ENCODE data around the gene MED10. TPM values are rescaled to one million over a fixed set of nuclear protein-coding genes. Genes with fewer than 3 reads are reported as not detected.

Gene MED10
- total and polyA plus RNA-seq, 2 of the 4 experiments (the other 2 are of a cell fraction), result 9.1 to 60.0 TPM

- Histone ChIP-seq H3K4ac (ENCODE audit: low read depth, low read length) (no peak overlapping the region), H4K8ac (ENCODE audit: low read depth in 2 of 2, low read length in 2 of 2) (no peak overlapping the region), H4K5ac (ENCODE audit: low read depth, low read length) (no peak overlapping the region), H3K27me3 (ENCODE audit: control insufficient read depth, insufficient read depth, low read length) (no peaks in the 10 kb centered on the region), H3K56ac (ENCODE audit: extremely low read depth, insufficient read depth, low read length) (no peak overlapping the region), H2BK120ac (ENCODE audit: low read depth, low read length) (no peak overlapping the region), H3K23ac (ENCODE audit: low read depth, low read length) (no peak overlapping the region), H3K4me3 (ENCODE audit: insufficient read depth, low read depth, low read length) (no peak overlapping the region), H3K79me1 (ENCODE audit: low read depth in 1 of 2, low read length in 2 of 2) (no peaks in the 10 kb centered on the region), H3K9me1 (ENCODE audit: insufficient read depth, low read length) (no peaks in the 10 kb centered on the region), H3K4me2 (ENCODE audit: low read depth, low read length) (no peak overlapping the region), H2AFZ (replicated peaks; ENCODE audit: low read length, poor library complexity) (no peak overlapping the region), H3K18ac (ENCODE audit: low read depth, low read length) (no peak overlapping the region), H2AK5ac (ENCODE audit: low read depth, low read length) (no peak overlapping the region), H3K14ac (replicated peaks; ENCODE audit: low read depth, low read length) (no peak overlapping the region), H2AK9ac (replicated peaks; ENCODE audit: low read depth, low read length, poor library complexity) (no peak overlapping the region), H3K9me3 (ENCODE audit: control insufficient read depth, insufficient read depth, low read length) (peaks cover 2% of the 10 kb centered on the region; the same call in 1 of the 2 replicates), H4K20me1 (ENCODE audit: insufficient read depth, low read length) (no peaks in the 10 kb centered on the region), H2BK20ac (ENCODE audit: low read depth, low read length) (no peak overlapping the region), H2BK5ac (ENCODE audit: low read depth, low read length, poor library complexity, severe bottlenecking) (no peak overlapping the region), H3K4me1 (ENCODE audit: control insufficient read depth, insufficient read depth, low read length) (no peaks in the 10 kb centered on the region), H3K36me3 (ENCODE audit: control insufficient read depth, insufficient read depth, low read length) (no peaks in the 10 kb centered on the region), H4K91ac (ENCODE audit: insufficient read depth, low read depth, low read length) (no peak overlapping the region), H2BK15ac (ENCODE audit: low read depth, low read length) (no peak overlapping the region), H3K27ac (ENCODE audit: insufficient read depth, low read length) (no peak overlapping the region), H3K9ac (ENCODE audit: low read depth, low read length) (no peak overlapping the region)
- TF ChIP-seq SMC3 (IDR thresholded peaks at IDR 0.05; ENCODE audit: low read depth, low read length) (no peak), CTCF (conservative IDR thresholded peaks at IDR 0.05; ENCODE audit: low read depth, low read length) (no peak), POLR2A (IDR thresholded peaks at IDR 0.05; ENCODE audit: low read depth, low read length) (no peak), ELK1 (IDR thresholded peaks at IDR 0.05; ENCODE audit: borderline replicate concordance, low read depth, low read length) (no peak)
- 43% methylated on average over 2 of the region's 14 CpGs; no CpG with 5 or more reads in 1 of the 2 experiments for WGBS, 2 experiments (ENCODE audit: extremely low coverage in 2 of 2, insufficient read length in 1 of 2)
- no TSS peak for BruUV-seq (replicated peaks)
- POLR2A ChIA-PET (ENCODE audit: unreplicated experiment), result no interaction called here
- in situ Hi-C loops (cut with MboI; ENCODE audit: low sequenced_read_pairs) (no loop called here), intact Hi-C loops (cut with micrococcal nuclease) (no loop called here), dilution Hi-C loops (cut with HindIII; ENCODE audit: low sequenced_read_pairs, unreplicated experiment) (no loop called here)
- no peak for DNase-seq
- ATAC-seq (ENCODE audit: low read depth), result no peak
- CTCF ChIA-PET, result no interaction called here
Measured at GRCh38 chr5:6342689-6343315, 35.5 kb downstream of the MED10 start.

All from IMR-90 (cell line).